Measurements from ENCODE around the gene SMURF1.

SMURF1 gene

DNA sequence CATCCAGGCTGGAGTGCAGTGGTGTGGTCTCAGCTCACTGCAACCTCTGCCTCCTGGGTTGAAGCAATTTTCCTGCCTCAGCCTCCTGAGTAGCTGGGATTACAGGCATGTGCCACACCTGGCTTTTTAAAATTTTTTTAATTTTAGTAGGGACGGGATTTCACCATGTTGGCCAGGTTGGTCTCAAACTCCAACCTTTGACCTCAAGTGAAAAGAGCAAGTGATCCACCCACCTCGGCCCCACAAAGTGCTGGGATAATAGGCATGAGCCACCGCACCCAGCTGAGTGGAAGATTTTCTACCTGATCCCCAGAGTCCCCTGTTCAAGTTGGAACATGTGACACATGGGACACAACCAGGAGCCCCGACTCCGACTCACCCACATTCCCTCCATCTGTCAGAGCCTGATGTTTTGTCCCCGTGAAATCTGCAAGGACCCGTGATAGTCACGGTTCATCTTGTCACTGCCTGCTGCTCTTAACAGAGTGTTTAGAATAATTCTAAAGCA lies 104.5 kb downstream of the SMURF1 start:
- H3K4me3 ChIP-seq (ENCODE audit: low read depth, low read length), result no peak overlapping the region
- TF ChIP-seq, protein P1, sequence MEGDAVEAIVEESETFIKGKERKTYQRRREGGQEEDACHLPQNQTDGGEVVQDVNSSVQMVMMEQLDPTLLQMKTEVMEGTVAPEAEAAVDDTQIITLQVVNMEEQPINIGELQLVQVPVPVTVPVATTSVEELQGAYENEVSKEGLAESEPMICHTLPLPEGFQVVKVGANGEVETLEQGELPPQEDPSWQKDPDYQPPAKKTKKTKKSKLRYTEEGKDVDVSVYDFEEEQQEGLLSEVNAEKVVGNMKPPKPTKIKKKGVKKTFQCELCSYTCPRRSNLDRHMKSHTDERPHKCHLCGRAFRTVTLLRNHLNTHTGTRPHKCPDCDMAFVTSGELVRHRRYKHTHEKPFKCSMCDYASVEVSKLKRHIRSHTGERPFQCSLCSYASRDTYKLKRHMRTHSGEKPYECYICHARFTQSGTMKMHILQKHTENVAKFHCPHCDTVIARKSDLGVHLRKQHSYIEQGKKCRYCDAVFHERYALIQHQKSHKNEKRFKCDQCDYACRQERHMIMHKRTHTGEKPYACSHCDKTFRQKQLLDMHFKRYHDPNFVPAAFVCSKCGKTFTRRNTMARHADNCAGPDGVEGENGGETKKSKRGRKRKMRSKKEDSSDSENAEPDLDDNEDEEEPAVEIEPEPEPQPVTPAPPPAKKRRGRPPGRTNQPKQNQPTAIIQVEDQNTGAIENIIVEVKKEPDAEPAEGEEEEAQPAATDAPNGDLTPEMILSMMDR (IDR thresholded peaks at IDR 0.05; ENCODE audit: low read depth, low read length), result no peak

- H3K4me3 ChIP-seq (ENCODE audit: low read depth, low read length), result no peak overlapping the region
- TF ChIP-seq, protein P1 (IDR thresholded peaks at IDR 0.05; ENCODE audit: low read depth, low read length), result no peak
These were observed 105.6 kb downstream of the SMURF1 start for GRCh38 chr7:99038086-99038855.

GRCh38 chr7:99037327-99037940 lies 106.5 kb downstream of the SMURF1 start:
- TF ChIP-seq, protein P1 (IDR thresholded peaks at IDR 0.05; ENCODE audit: low read depth, low read length), result no peak
- no peak overlapping the region for H3K4me3 ChIP-seq (ENCODE audit: low read depth, low read length)

GRCh38 chr7:99036546-99037111 lies 107.3 kb downstream of the SMURF1 start:
- TF ChIP-seq, protein P1 (IDR thresholded peaks at IDR 0.05; ENCODE audit: low read depth, low read length), result 0 out of 2 replicates have a peak, but pooled peaks have one; percentile 26
- H3K4me3 ChIP-seq (ENCODE audit: low read depth, low read length), result no peak overlapping the region

GRCh38 chr7:99035723-99036545 lies 108.0 kb downstream of the SMURF1 start:
- TF ChIP-seq, protein P1 (IDR thresholded peaks at IDR 0.05; ENCODE audit: low read depth, low read length), result no peak
- no peak overlapping the region for H3K4me3 ChIP-seq (ENCODE audit: low read depth, low read length)

- TF ChIP-seq, protein P1 (IDR thresholded peaks at IDR 0.05; ENCODE audit: low read depth, low read length), result no peak
These were observed 108.8 kb downstream of the SMURF1 start for GRCh38 chr7:99034932-99035722.

More at GRCh38 chr7:99034932-99035722, 108.8 kb downstream of the SMURF1 start:
- H3K4me3 ChIP-seq (ENCODE audit: low read depth, low read length), result no peak overlapping the region

Measured in WI38 (cell line).